Tibial artery (tissue), 4 donors: ENCODE results near the gene BRAT1.

ENCODE experiments used
- DNase-seq, 2 donors: peaks; one replicate each; pipeline ENCODE4 v3.0.0-alpha.2; 2019
- H3K27ac ChIP-seq, 2 donors: fragments of 200-600 bp; sonication (generic) in 1 of 2; 1 replicate in 1 of 2; 2 replicates in 1 of 2; pipeline ENCODE4 v1.5.1; 2018 to 2019; ENCODE audit warnings: mild to moderate bottlenecking in 1 of 2
- H3K27me3 ChIP-seq, 2 donors: fragments of 200-600 bp; sonication (generic) in 1 of 2; one replicate each; pipeline versions ENCODE4 v1.5.1 to v1.6.0; 2016 to 2019
- H3K36me3 ChIP-seq, 3 donors: fragments of 200-600 bp; sonication (generic) in 2 of 3; one replicate each; pipeline ENCODE4 v1.5.1; 2016 to 2019; ENCODE audit warnings: mild to moderate bottlenecking in 2 of 3
- H3K4me1 ChIP-seq, 4 donors: fragments of 200-600 bp; sonication (generic) in 2 of 4; 1 replicate in 3 of 4; 2 replicates in 1 of 4; pipeline ENCODE4 v1.5.1; 2016 to 2019
- H3K4me3 ChIP-seq, 2 donors: fragments of 200-600 bp; sonication (generic) in 1 of 2; 1 replicate in 1 of 2; 2 replicates in 1 of 2; pipeline ENCODE4 v1.5.1; 2018 to 2019; ENCODE audit warnings: mild to moderate bottlenecking in 2 of 2
- H3K9me3 ChIP-seq, 3 donors: fragments of 200-600 bp; sonication (generic) in 1 of 3; one replicate each; pipeline ENCODE4 v1.5.1; 2016 to 2019
- CTCF ChIP-seq, 2 experiments: fragments of 200-600 bp in 1 of 2; fragments of 450-650 bp in 1 of 2; IDR thresholded peaks; one replicate each; pipeline ENCODE4 v1.5.1; 2017 to 2019; ENCODE audit warnings: antibody characterized with exemption in 2 of 2, mild to moderate bottlenecking in 1 of 2, moderate library complexity in 1 of 2
- intact Hi-C: fragments of 100-400 bp; cut with DNase I; formaldehyde crosslinking; loops from one replicate; pipeline ENCODE4 v1.15.0; 2023; ENCODE audit warnings: low total_unique reads

The BRAT1 gene

GRCh38 chr7:2499719-2500430 lies 55.4 kb downstream of the BRAT1 start:
- Histone ChIP-seq H3K4me1 (no peaks in the 10 kb centered on the region), H3K36me3 (no peaks in the 10 kb centered on the region), H3K27me3 (peaks cover 0 to 65% of the 10 kb centered on the region in 2 donors), H3K4me3 (no peak overlapping the region), H3K9me3 (no peaks in the 10 kb centered on the region), H3K27ac (no peak overlapping the region)
- no peak for TF ChIP-seq CTCF (IDR thresholded peaks at IDR 0.05)
- intact Hi-C loops = loop anchor here (5.0 kb wide), 1 partner anchor 597 kb away; no protein-coding TSS in a partner anchor
- DNase-seq = no peak

- intact Hi-C loops = no loop called here
- Histone ChIP-seq H3K36me3 (no peaks in the 10 kb centered on the region), H3K4me3 (no peak overlapping the region), H3K27me3 (peaks cover 0 to 72% of the 10 kb centered on the region in 2 donors), H3K27ac (no peak overlapping the region), H3K4me1 (peaks cover 0 to 4% (median 0%) of the 10 kb centered on the region in 4 donors), H3K9me3 (no peaks in the 10 kb centered on the region)
- no peak for DNase-seq
- no peak for TF ChIP-seq CTCF (IDR thresholded peaks at IDR 0.05)
Measured at GRCh38 chr7:2499181-2499580, 56.1 kb downstream of the BRAT1 start.

- Histone ChIP-seq H3K9me3 (no peaks in the 10 kb centered on the region), H3K27me3 (peaks cover 0 to 76% of the 10 kb centered on the region in 2 donors), H3K27ac (no peak overlapping the region), H3K4me3 (no peak overlapping the region), H3K36me3 (no peaks in the 10 kb centered on the region), H3K4me1 (peaks cover 0 to 4% (median 0%) of the 10 kb centered on the region in 4 donors)
- TF ChIP-seq CTCF (IDR thresholded peaks at IDR 0.05) = no peak
- intact Hi-C loops = no loop called here
- no peak for DNase-seq
Measured at GRCh38 chr7:2498708-2499107, 56.6 kb downstream of the BRAT1 start.

GRCh38 chr7:2497500-2498336 lies 57.6 kb downstream of the BRAT1 start:
- peaks cover 0 to 72% of the 10 kb centered on the region in 2 donors for H3K27me3 ChIP-seq
- H3K4me3 ChIP-seq = no peak overlapping the region
- no peak for DNase-seq
- intact Hi-C loops = no loop called here
- H3K27ac ChIP-seq = no peak overlapping the region
- H3K36me3 ChIP-seq = no peaks in the 10 kb centered on the region
- no peaks in the 10 kb centered on the region for H3K9me3 ChIP-seq
- TF ChIP-seq CTCF (IDR thresholded peaks at IDR 0.05) = no peak
- peaks cover 0 to 4% (median 0%) of the 10 kb centered on the region in 4 donors for H3K4me1 ChIP-seq

- TF ChIP-seq CTCF (IDR thresholded peaks at IDR 0.05) = no peak
- DNase-seq = no peak
- Histone ChIP-seq H3K36me3 (no peaks in the 10 kb centered on the region), H3K9me3 (no peaks in the 10 kb centered on the region), H3K27me3 (peaks cover 0 to 66% of the 10 kb centered on the region in 2 donors), H3K4me3 (no peak overlapping the region), H3K27ac (no peak overlapping the region), H3K4me1 (peaks cover 0 to 4% (median 0%) of the 10 kb centered on the region in 4 donors)
- intact Hi-C loops = no loop called here
Measured at GRCh38 chr7:2497065-2497464, 58.3 kb downstream of the BRAT1 start.
